Caki2 (cell line): ENCODE data around the gene ZWINT. TPM values are rescaled to one million over a fixed set of nuclear protein-coding genes. Genes with fewer than 3 reads are reported as not detected.

Experiments used
- DNase-seq: peaks from one replicate; pipeline ENCODE4 v3.0.0-alpha.2; 2015; ENCODE audit warnings: low read depth
- in situ Hi-C: cut with HindIII; loops from 2 replicates; pipeline ENCODE4 v1.10.0; 2016; ENCODE audit warnings: low sequenced_read_pairs, low pct_unique_long_range_greater_than_20kb, mixed read lengths
- total RNA-seq: library from RNA; depleted of rRNA; stranded (reverse); fragments of >200 nt; shearing (Covaris generic); gene quantifications from 2 replicates; pipeline ENCODE4 v1.2.3, GENCODE V29; 2014; ENCODE audit warnings: low replicate concordance; rRNA removed

The ZWINT gene, protein sequence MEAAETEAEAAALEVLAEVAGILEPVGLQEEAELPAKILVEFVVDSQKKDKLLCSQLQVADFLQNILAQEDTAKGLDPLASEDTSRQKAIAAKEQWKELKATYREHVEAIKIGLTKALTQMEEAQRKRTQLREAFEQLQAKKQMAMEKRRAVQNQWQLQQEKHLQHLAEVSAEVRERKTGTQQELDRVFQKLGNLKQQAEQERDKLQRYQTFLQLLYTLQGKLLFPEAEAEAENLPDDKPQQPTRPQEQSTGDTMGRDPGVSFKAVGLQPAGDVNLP
- 86.4 and 123 TPM in 2 replicates for total RNA-seq

GRCh38 chr10:56360967-56361612, at the start of gene ZWINT:
Gene ZWINT (minus strand): TSS chr10:56361259. CDS start chr10:56361236, 23 bp downstream.
- in situ Hi-C loops: no loop called here
- DNase-seq: peak; percentile 93

GRCh38 chr10:56383806-56384205, 22.7 kb upstream of the ZWINT start:
- in situ Hi-C loops: no loop called here

GRCh38 chr10:56370217-56371113, 9.4 kb upstream of the ZWINT start:
- in situ Hi-C loops: no loop called here
- peak; percentile 46 for DNase-seq

More at GRCh38 chr10:56383806-56384205, 22.7 kb upstream of the ZWINT start:
- no peak for DNase-seq

- in situ Hi-C loops: no loop called here
- no peak for DNase-seq
Measured at GRCh38 chr10:56360583-56360966, 484 bp downstream of the ZWINT start.

DNA sequence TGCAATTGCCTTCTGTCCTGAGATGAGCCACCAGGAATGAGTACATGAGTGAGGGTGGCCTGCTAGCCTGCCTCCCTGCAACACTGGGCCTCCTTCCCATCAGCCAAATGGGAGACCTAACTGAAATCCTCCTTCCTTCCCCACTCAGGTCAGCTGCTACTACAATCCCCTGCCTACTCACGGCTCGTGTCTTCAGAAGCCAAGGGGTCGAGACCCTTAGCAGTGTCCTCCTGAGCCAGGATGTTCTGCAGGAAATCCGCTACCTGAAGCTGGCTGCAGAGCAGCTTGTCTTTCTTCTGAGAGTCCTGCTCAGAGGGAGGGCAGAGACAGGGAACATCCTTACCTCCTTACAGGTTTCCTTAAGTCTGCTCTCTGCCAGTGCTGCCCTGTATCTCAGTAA, 1.2 kb downstream of the ZWINT start:
- no peak for DNase-seq
- in situ Hi-C loops: no loop called here

GRCh38 chr10:56357018-56357417, 4.0 kb downstream of the ZWINT start:
- in situ Hi-C loops: no loop called here
- DNase-seq: no peak

GRCh38 chr10:56351909-56352630, 9.0 kb downstream of the ZWINT start:
- in situ Hi-C loops: no loop called here

GRCh38 chr10:56349611-56350010, 11.4 kb downstream of the ZWINT start:
- in situ Hi-C loops: no loop called here
- no peak for DNase-seq

More at GRCh38 chr10:56351909-56352630, 9.0 kb downstream of the ZWINT start:
- no peak for DNase-seq

- no peak for DNase-seq
- in situ Hi-C loops: no loop called here
Measured at GRCh38 chr10:56348101-56348500, 13.0 kb downstream of the ZWINT start.

DNA sequence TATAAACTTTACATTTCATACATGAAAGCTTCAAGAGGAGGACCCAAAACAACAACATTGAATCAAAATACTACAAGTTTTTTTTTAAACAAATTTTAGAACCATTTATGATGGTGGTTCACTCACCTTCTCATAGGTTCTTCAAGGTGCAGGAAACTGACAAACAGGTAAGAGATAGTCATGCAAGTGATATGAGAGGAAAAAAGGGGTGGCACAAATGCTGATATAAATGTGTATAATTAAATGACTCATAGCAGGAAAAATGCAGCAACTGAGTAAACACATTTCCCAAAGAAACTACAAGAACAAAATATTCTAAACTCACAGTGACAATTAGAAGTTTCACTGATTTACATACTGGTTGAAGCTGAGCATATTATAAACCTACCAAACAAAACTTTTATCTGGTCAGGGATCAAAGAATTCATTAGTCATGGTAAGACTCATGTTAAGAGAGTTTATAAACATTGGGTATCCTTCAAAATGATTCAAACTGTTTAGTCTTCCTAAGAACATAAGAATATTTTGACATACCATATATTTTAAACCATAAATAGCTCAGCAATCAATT, 14.1 kb downstream of the ZWINT start:
- no peak for DNase-seq

GRCh38 chr10:56341612-56342011, 19.4 kb downstream of the ZWINT start:
- in situ Hi-C loops: no loop called here
- no peak for DNase-seq

More for the DNA sequence above, 14.1 kb downstream of the ZWINT start:
- in situ Hi-C loops: no loop called here

GRCh38 chr10:56329961-56330360, 31.1 kb downstream of the ZWINT start:
- in situ Hi-C loops: no loop called here
- no peak for DNase-seq

- DNase-seq: no peak
- in situ Hi-C loops: no loop called here
Measured at GRCh38 chr10:56327118-56327517, 33.9 kb downstream of the ZWINT start.

GRCh38 chr10:56319386-56319785, 41.7 kb downstream of the ZWINT start:
- in situ Hi-C loops: no loop called here
- DNase-seq: peak; percentile 38

- in situ Hi-C loops: no loop called here
- DNase-seq: no peak
Measured at GRCh38 chr10:56318816-56319215, 42.2 kb downstream of the ZWINT start.

GRCh38 chr10:56317603-56318002, 43.5 kb downstream of the ZWINT start:
- DNase-seq: no peak
- in situ Hi-C loops: no loop called here

DNA sequence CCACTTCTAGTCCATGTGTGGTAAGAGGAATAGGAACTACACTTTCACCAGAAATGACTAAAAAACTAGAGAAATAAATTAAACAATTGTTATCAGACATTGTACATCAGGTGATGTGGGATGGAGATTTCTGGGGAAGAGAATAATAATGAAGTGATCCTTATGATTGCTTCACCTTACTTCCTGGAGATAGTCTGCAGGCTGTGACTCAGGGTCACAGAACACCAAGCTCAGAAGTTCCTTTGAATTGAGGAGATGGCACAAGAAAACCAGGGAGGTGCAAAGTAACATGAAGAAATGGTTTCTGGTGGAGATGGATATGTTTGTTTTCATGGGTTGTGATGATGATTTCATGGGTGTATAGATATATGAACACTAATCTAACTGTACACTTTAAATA, 44.5 kb downstream of the ZWINT start:
- DNase-seq: no peak
- in situ Hi-C loops: no loop called here
